Astrocyte of the cerebellum (primary cell): ENCODE data around the gene VEGFA.

Experiments used
- DNase-seq: peaks from one replicate; pipeline ENCODE4 v3.0.0-alpha.2; 2011; ENCODE audit warnings: low read depth
- H3K4me3 ChIP-seq: 2 replicates; pipeline ENCODE4 v1.5.1; 2011; ENCODE audit warnings: mild to moderate bottlenecking, low read depth, low read length, moderate library complexity
- CTCF ChIP-seq: IDR thresholded peaks from 2 replicates; pipeline ENCODE4 v1.5.1; 2012; ENCODE audit warnings: low read length, low read depth, moderate library complexity, mild to moderate bottlenecking; ENCODE audit errors: missing control alignments
- in situ Hi-C: cut with HindIII; loops from 2 replicates; pipeline ENCODE4 v1.10.0; 2017; ENCODE audit warnings: low sequenced_read_pairs

The VEGFA gene

GRCh38 chr6:43733471-43734293 lies 36.3 kb upstream of the VEGFA start:
- DNase-seq, result no peak
- in situ Hi-C loops, result no loop called here
- H3K4me3 ChIP-seq, result no peak overlapping the region
- no peak for TF ChIP-seq CTCF

- TF ChIP-seq CTCF, result no peak
- in situ Hi-C loops, result no loop called here
- no peak for DNase-seq
- no peak overlapping the region for H3K4me3 ChIP-seq
Observed at GRCh38 chr6:43734294-43734665, 35.7 kb upstream of the VEGFA start.

- in situ Hi-C loops, result no loop called here
- no peak for TF ChIP-seq CTCF
Observed at GRCh38 chr6:43735642-43736199, 34.3 kb upstream of the VEGFA start.

GRCh38 chr6:43736211-43736786 lies 33.7 kb upstream of the VEGFA start:
- in situ Hi-C loops, result no loop called here
- no peak for TF ChIP-seq CTCF
- no peak for DNase-seq
- no peak overlapping the region for H3K4me3 ChIP-seq

More at GRCh38 chr6:43735642-43736199, 34.3 kb upstream of the VEGFA start:
- H3K4me3 ChIP-seq, result no peak overlapping the region
- DNase-seq, result no peak

- in situ Hi-C loops, result no loop called here
Observed at GRCh38 chr6:43736844-43737243, 33.2 kb upstream of the VEGFA start.

More at GRCh38 chr6:43736844-43737243, 33.2 kb upstream of the VEGFA start:
- no peak for TF ChIP-seq CTCF
- H3K4me3 ChIP-seq, result no peak overlapping the region
- DNase-seq, result no peak
